Activated CD4-positive, alpha-beta T cell treated with anti-CD3 and anti-CD28 coated beads, Interleukin-10, Interleukin-2, amounts not matched to agents 100 ng/mL and 50 ng/mL, durations not matched to agents 16 hours and 8 hours (primary cell): ENCODE data around the gene ZNF180.
"Not testable (repeated sequence)": the region's sequence is repeated elsewhere in the genome, so short reads cannot be mapped to it uniquely, and the experiment has no call there.

ENCODE experiments used
- DNase-seq: peaks from one replicate; pipeline ENCODE4 v3.0.0-alpha.2; 2020

ZNF180 gene

GRCh38 chr19:44499962-44500949 is at the start of gene ZNF180:
ZNF180 (minus strand) TSS chr19:44500522; CDS start chr19:44497334, 3,188 bp downstream.
- DNase-seq: peak; percentile 95

DNA sequence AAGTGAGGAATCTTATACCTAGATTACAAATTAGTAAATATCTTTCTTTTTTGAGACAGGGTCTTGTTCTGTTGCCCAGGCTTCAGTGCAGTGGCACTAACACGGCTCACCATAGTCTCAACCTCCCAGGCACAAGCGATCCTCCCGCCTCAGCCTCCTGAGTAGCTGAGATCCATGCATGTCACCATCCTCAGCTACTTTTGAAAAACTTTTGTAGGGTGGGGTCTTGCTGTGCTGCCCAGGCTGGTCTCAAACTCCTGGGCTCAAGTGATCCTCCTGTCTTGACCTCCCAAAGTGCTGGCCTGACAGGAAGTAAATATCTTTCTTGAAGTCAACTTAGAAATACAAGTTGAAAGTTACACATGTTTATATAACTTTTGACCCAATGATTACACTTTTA is 49.2 kb upstream of the ZNF180 start:
- DNase-seq: no peak

DNA sequence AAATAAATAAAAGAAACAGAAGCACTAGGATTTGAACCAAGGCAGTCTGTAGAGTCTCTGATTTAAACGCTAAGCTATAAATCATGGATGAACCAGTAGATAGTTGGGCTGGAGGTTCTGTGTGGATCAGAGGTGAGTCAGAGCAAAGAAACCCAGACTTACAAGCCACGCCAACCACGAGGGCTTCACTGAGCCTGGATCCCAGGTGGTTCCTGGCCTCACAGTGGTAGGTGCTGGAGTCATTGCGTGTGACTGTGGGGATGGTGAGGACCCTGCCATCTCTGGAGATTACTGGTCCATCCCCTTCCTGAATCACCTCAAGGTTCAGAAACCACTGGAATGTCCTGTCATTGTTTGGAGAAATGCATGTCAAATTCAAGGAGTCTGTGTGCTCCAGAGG is 48.4 kb upstream of the ZNF180 start:
- DNase-seq: no peak

DNA sequence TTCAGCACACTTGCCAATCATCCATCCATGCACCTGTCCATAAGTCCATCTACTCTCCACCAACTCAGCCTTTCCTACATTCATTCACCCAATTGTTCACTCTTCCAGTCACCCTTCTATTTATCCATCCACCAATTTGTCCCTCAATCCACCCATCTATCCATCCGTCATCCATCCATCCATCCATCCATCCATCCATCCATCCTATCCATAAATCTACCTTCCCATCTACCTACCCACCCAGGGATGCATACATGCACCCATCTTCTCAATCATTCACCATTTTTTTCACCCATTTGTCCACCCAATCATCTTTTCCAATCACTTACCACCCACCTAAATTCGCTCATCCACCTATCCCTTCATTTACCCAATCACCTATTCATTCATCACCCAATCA is 43.7 kb upstream of the ZNF180 start:
- no peak for DNase-seq

DNA sequence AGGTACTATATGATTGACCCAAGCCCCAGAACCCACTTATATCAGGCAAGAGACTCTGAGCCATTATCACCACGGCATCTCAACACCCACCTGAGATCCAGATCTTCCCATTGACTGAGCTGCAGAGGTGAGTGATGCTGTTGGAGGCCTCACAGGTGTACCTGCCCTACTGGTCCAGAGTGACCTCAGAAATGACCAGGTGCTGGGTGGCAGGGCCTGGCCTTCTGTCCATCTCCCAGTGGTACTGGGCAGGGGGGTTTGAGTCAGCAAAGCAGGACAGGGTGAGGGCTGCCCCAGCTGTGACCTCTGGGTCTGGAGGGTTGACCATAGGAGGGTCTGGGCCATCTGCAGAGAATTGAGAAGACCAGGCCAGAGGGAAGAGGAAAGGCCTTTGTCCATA is 42.3 kb upstream of the ZNF180 start:
- DNase-seq: no peak

GRCh38 chr19:44540736-44541135 is 40.4 kb upstream of the ZNF180 start:
- DNase-seq: no peak

GRCh38 chr19:44539991-44540390 is 39.7 kb upstream of the ZNF180 start:
- no peak for DNase-seq

GRCh38 chr19:44539236-44539826 is 39.0 kb upstream of the ZNF180 start:
- no peak for DNase-seq

- not testable (repeated sequence) for DNase-seq
Observed at GRCh38 chr19:44535361-44535760, 35.0 kb upstream of the ZNF180 start.

DNA sequence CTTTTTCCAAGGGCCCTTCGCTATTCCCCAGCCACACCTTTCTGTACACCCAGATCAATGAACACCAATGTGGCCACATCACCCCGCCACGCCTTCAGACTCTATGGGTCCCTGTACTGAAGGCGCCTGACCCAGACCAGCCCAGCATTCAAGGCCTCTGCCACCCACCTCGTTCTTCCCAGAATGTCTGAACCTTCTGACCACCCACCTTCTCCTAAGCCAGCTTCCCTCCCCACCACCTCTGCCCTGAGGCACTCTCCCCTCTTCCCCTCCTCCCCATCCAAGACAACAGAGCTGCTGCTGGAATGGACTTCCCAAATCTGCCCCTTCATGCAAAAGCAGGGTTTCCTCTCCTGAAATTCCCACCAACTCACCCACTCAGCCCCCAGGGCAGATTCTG is 32.5 kb upstream of the ZNF180 start:
- no peak for DNase-seq

GRCh38 chr19:44530777-44531176 is 30.5 kb upstream of the ZNF180 start:
- no peak for DNase-seq

- no peak for DNase-seq
Observed at GRCh38 chr19:44529536-44529935, 29.2 kb upstream of the ZNF180 start, which contains the start of gene CEACAM20. CEACAM20 (minus strand) TSS chr19:44529675; CDS start chr19:44529509, 166 bp downstream.

- DNase-seq: no peak
Observed at GRCh38 chr19:44527554-44527953, 27.2 kb upstream of the ZNF180 start.

DNA sequence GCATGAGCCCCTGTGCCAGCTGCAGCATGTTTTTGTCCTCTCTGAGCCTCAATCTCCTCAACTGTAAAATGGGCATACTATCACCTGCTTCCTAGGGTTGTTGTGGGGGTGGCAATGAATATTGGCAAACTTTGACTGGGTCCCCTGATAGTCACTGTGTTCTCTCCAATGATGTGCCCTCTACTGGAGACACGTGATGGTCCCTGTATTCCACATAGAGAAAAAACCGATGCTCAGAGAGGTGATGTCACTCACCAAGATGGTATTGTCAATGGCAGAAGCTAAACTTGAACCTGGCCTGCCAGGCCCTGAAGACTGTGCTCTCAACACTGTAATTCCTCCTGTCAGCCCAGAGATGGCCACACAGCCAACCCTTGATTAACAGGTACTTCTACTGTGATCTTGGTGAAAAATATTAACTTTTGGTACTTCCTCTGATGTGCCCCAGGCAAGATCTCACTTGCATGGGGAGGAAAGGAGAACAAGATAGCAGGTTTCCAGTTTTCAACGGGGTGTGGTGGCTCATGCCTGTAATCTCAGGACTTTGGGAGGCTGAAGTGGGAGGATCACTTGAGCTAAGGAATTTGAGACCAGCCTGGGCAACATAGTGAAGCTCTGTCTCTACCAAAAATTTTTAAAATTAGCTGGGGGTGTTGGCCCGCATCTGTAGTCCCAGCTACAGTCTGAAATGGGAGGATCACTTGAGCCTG is 25.6 kb upstream of the ZNF180 start:
- no peak for DNase-seq

GRCh38 chr19:44521370-44521769 is 21.0 kb upstream of the ZNF180 start:
- no peak for DNase-seq

DNA sequence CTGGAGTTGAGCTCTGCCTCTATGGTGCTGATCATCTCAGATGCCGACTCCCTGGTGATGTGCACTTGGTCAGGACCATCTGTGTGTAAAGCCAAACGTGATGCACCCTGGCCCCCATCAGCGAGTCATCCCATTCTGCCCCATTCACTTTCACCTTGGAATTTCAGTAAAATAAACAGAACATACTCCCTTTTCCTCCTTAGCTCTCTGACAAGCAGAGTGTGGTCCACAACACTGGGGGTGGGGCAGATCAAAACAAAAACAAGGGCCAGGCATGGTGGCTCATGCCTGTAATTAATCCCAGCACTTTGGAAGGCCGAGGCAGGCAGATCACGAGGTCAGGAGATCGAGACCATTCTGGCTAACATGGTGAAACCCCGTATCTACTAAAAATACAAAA is 16.8 kb upstream of the ZNF180 start:
- DNase-seq: no peak

- no peak for DNase-seq
Observed at GRCh38 chr19:44515907-44516306, 15.6 kb upstream of the ZNF180 start.

DNA sequence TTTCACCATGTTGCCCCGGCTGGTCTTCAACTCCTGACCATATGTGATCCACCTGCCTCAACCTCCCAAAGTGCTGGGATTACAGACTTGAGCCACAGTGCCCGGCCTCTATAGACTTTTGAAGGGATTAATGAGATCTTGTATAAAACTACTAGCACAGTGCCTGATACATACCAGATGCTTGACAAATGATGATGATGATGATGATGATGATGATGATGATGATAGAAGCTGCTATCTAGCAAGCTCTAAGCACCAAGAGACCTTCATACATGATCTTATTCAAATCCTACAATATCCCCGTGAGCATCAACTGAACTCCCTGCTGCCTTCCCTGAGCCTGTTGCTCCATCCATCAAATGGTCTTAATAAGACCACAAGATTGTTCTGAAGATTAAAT is 14.7 kb upstream of the ZNF180 start:
- DNase-seq: no peak

DNA sequence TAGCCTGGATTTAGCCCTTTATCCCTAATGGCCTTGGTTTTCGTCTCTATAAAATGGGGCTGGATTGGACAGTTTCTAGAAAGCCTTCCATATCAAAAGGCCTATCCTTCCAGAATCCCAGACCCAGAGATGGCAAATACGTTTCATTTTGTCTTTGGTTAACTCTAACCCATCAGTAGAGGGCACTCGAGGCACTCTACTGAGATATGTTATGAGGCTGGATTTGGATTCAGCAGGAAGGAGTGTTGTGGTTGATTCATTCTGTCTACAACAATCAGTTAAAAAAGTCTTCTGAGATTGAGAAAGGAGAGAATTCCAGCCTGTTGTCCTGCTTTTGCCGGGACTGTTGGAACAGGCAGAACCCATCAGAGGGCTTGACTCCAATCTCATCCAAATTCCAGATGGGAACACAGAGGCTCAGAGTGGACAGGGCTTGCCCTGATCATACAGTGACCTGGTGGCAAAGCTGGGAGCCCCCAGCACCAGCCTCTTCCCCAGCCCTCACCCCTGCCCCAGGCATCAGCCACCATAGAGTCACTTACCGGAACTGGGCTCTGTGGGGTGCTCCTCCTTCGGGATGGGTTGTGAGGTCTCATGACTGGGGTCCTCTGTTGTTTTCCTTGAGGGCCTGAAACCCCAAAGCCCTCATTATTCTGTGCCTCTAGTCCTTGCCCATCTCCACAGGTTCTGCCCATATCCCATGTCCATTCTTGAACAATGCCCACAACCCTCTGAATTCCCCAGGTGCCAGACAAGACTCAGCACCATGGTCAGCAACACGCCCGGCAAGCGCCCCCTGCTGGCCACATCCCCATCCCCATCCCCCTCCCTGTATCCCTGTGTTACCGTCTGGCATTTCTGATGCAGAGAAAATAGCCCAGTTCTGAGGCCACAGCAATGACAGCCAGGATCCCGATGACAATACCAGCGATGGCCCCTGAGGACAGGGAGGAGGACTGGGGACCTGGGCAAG is 12.3 kb upstream of the ZNF180 start:
- DNase-seq: peak; percentile 12

DNA sequence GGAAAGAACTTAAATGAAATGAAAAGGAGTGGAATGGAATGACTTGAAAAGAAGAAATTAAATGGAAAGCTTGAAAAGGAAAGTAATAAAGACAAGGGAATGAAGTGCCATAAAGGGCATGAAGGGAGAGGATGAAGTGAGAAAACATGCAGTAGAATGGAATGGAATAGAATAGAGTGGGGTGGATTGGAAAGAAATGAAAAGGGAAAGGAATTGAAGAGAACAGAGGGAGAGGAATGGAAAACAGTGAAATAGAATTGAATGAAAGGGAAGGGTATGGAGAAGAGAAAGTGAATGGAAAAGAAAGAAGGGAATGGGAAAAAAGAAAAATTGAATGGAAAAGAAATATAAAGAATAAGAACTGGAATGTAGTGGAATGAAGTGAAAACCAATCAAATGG is 9.2 kb upstream of the ZNF180 start:
- DNase-seq: no peak

- DNase-seq: peak; percentile 3
Observed at GRCh38 chr19:44499559-44499958, 763 bp downstream of the ZNF180 start.

- no peak for DNase-seq
Observed at GRCh38 chr19:44498988-44499387, 1.3 kb downstream of the ZNF180 start.
